ENCODE data around the gene TDP1.
A peak's percentile ranks its signal among the peaks of the same experiment; 100 is the strongest.

The TDP1 gene

GRCh38 chr14:89957376-89957775, 1.6 kb downstream of the TDP1 start:
- H3K36me3 Mint-ChIP-seq, result peaks cover 26 to 35% of the 10 kb centered on the region in 2 donors
- DNase-seq (no peak), ATAC-seq (replicated peaks) (no peak)
- H3K4me3 Mint-ChIP-seq, result peak overlapping the region; percentile 89 to 95
- H3K27me3 Mint-ChIP-seq, result no peaks in the 10 kb centered on the region
- H3K4me1 Mint-ChIP-seq, result peaks cover 30 to 51% of the 10 kb centered on the region in 2 donors
- H3K9me3 Mint-ChIP-seq, result peaks cover 2 to 4% of the 10 kb centered on the region in 2 donors
- H3K27ac Mint-ChIP-seq, result peak overlapping the region; percentile 95

GRCh38 chr14:89957791-89958190, 2.1 kb downstream of the TDP1 start:
- H3K4me1 Mint-ChIP-seq, result peaks cover 30 to 51% of the 10 kb centered on the region in 2 donors
- no peak for ATAC-seq (replicated peaks)

GRCh38 chr14:89958966-89959365, 3.2 kb downstream of the TDP1 start:
- DNase-seq (no peak), ATAC-seq (replicated peaks) (no peak)
- H3K9me3 Mint-ChIP-seq, result peaks cover 2 to 4% of the 10 kb centered on the region in 2 donors
- no peak overlapping the region for H3K4me3 Mint-ChIP-seq
- H3K27ac Mint-ChIP-seq, result no peak overlapping the region
- H3K27me3 Mint-ChIP-seq, result no peaks in the 10 kb centered on the region
- H3K36me3 Mint-ChIP-seq, result peaks cover 40 to 48% of the 10 kb centered on the region in 2 donors
- peaks cover 31 to 52% of the 10 kb centered on the region in 2 donors for H3K4me1 Mint-ChIP-seq

More at GRCh38 chr14:89957791-89958190, 2.1 kb downstream of the TDP1 start:
- Mint-ChIP-seq H3K4me3 (no peak overlapping the region), H3K27me3 (no peaks in the 10 kb centered on the region), H3K36me3 (peaks cover 30 to 39% of the 10 kb centered on the region in 2 donors), H3K27ac (peak overlapping the region; percentile 42), H3K9me3 (peaks cover 2 to 4% of the 10 kb centered on the region in 2 donors)
- no peak for DNase-seq

DNA sequence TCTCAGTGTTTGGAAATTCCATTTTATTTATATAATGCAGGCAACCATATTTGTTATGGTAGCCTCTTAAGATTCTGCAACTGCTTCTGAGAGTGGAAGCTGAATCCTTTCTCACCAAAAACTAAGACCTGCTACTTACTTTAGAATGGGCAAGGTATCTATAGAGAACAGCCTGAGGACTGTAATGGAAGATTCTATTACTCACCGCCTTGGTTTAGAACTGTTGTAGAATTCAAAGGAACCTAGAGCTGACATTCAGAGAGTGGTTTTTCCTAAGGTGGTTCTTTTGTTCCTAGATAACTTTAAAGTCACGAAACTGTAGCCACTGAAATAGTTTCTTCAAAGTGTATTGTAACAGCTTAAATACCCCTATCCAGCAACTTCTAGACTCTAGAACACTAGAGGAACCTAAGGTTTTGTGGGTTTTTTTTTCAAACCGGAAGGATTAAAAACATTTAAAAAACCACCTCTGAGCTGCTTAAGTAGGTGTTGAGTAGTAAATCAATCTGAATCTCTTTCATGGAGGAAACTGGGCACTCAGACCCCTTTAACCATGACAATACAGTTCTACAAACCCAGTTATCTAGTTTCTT, 4.2 kb downstream of the TDP1 start:
- Mint-ChIP-seq H3K9me3 (peaks cover 2 to 4% of the 10 kb centered on the region in 2 donors), H3K4me1 (peaks cover 27 to 52% of the 10 kb centered on the region in 2 donors), H3K27me3 (no peaks in the 10 kb centered on the region), H3K36me3 (peaks cover 46 to 53% of the 10 kb centered on the region in 2 donors), H3K4me3 (no peak overlapping the region), H3K27ac (peak overlapping the region; percentile 9)
- ATAC-seq (replicated peaks) (no peak), DNase-seq (no peak)

DNA sequence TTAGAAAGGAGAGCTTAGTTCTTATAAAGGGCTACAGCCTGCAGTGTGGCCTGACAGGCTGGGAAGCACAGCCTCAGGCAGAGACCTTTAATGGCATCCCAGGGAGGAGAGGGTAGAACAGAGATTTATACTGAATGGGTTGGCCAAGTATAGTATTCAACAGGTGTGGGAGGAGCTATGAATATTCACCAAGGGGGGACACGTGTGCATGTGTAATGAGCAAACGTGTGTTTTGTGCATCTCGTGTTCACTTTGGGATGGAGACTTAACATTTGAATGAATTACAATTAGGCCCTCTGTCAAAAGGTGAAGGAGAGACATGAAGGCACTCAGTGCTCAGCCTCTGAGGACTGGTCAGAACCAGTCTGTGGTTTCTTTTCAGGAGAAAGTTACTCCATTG, 5.2 kb downstream of the TDP1 start:
- Mint-ChIP-seq H3K9me3 (peaks cover 2 to 4% of the 10 kb centered on the region in 2 donors), H3K27ac (no peak overlapping the region), H3K27me3 (no peaks in the 10 kb centered on the region), H3K36me3 (peaks cover 46 to 60% of the 10 kb centered on the region in 2 donors), H3K4me3 (no peak overlapping the region), H3K4me1 (peaks cover 27 to 52% of the 10 kb centered on the region in 2 donors)
- DNase-seq, result no peak
- ATAC-seq (replicated peaks), result no peak

GRCh38 chr14:89963288-89963978, 7.7 kb downstream of the TDP1 start:
- H3K36me3 Mint-ChIP-seq, result peaks cover 42 to 47% of the 10 kb centered on the region in 2 donors
- H3K4me1 Mint-ChIP-seq, result peaks cover 13 to 29% of the 10 kb centered on the region in 2 donors
- H3K4me3 Mint-ChIP-seq, result no peak overlapping the region
- ATAC-seq (replicated peaks) (no peak), DNase-seq (no peak)
- peaks cover 0 to 1% of the 10 kb centered on the region in 2 donors for H3K9me3 Mint-ChIP-seq
- H3K27me3 Mint-ChIP-seq, result no peaks in the 10 kb centered on the region
- H3K27ac Mint-ChIP-seq, result no peak overlapping the region

DNA sequence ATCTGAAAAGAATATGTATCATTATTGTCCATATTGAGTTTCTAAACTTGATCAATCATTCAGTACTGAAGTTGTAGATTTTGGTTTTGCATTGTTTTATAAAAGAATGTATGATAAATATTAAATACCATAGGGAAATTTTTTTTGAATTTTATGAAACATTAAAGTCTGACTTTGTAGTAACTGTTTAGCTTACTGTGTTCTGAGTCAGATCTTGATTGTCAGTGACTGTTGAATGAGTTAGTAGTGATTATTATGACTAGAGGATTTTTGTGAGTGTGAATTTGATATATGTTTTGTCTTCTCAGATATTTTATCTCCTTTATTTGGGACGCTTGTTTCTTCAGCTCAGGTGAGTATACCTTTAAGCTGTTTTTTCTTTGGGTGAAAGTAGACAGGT, 10.1 kb downstream of the TDP1 start:
- H3K27ac Mint-ChIP-seq, result no peak overlapping the region
- H3K9me3 Mint-ChIP-seq, result no peaks in the 10 kb centered on the region
- DNase-seq (no peak), ATAC-seq (replicated peaks) (no peak)
- peaks cover 4 to 19% of the 10 kb centered on the region in 2 donors for H3K4me1 Mint-ChIP-seq
- no peak overlapping the region for H3K4me3 Mint-ChIP-seq
- H3K27me3 Mint-ChIP-seq, result no peaks in the 10 kb centered on the region
- peaks cover 42 to 51% of the 10 kb centered on the region in 2 donors for H3K36me3 Mint-ChIP-seq

DNA sequence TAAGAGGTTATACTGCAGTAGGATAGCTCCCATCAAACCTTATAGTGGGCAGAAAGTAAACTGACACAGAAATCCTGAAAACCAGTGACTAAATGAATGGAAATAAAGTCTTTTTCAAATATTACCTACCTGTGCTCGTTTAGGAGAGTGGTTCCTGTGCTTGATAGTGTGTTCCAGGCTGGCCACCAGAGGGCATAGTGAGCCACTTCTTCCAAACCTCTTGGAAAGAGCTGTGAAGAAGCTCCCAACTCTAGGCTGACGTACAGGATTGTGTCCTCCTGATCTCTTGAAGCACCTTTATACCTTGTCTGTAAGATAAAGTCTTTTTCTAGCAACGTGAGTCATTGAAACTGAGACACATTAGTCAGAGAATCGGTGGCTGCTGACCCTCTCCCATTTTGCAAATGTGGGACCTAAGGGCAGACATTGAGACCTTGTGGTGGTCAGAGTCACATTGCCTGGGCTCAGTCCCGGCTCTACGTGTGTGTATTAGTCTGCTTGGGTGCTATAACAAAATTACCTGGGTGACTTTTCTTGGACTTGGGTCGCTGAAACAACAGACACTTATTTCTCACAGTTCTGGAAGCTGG, 17.6 kb downstream of the TDP1 start:
- Mint-ChIP-seq H3K27me3 (no peaks in the 10 kb centered on the region), H3K9me3 (no peaks in the 10 kb centered on the region), H3K36me3 (peaks cover 24 to 47% of the 10 kb centered on the region in 2 donors), H3K4me3 (no peak overlapping the region), H3K4me1 (no peaks in the 10 kb centered on the region), H3K27ac (no peak overlapping the region)
- peak; percentile 66 to 68 for ATAC-seq (replicated peaks)
- peak; percentile 13 for DNase-seq

DNA sequence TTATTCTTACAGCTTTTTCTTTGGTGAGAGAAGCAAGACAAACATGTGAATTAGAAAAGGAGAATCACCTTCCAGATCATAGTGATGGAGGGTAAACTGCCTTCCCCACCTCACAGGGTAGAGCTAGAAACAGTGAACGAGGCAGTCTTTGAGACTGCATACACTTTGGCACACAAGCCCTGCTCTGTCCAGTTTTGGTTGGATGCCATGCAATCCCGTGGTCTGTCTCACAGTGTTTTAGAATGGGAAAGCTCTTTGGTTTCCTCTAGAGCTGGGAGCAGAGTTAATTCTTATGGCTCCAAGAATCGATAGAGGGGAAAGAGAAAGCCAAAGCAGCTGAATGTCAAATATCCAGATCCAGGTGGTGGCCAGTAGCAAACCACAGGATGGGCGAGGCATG, 21.9 kb downstream of the TDP1 start:
- no peaks in the 10 kb centered on the region for H3K9me3 Mint-ChIP-seq
- ATAC-seq (replicated peaks), result no peak
- peaks cover 22 to 39% of the 10 kb centered on the region in 2 donors for H3K36me3 Mint-ChIP-seq

DNA sequence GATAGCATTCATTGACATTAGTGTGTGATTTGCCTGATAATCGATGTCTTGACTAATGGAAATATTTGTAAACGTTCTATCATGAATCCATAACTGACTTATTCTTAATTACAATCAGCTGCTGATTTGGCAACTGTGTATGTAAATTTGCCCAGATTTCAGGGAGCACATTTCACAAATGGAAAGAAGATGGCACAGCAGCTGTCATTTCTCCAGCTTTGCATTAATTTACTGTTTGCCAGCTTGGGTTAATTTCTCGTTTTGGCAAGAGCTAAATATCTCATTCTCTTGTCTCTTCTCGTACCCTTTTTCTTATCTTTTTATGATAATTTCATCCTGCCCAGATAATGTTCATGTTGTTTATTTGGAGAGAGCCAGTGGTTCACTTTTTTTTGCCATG, 22.9 kb downstream of the TDP1 start:
- peaks cover 27 to 41% of the 10 kb centered on the region in 2 donors for H3K36me3 Mint-ChIP-seq
- H3K27me3 Mint-ChIP-seq, result no peaks in the 10 kb centered on the region
- DNase-seq, result no peak
- ATAC-seq (replicated peaks), result no peak
- no peaks in the 10 kb centered on the region for H3K4me1 Mint-ChIP-seq
- no peak overlapping the region for H3K27ac Mint-ChIP-seq
- H3K9me3 Mint-ChIP-seq, result no peaks in the 10 kb centered on the region
- no peak overlapping the region for H3K4me3 Mint-ChIP-seq

More for the DNA sequence above, 21.9 kb downstream of the TDP1 start:
- Mint-ChIP-seq H3K27me3 (no peaks in the 10 kb centered on the region), H3K4me3 (no peak overlapping the region), H3K27ac (no peak overlapping the region), H3K4me1 (no peaks in the 10 kb centered on the region)
- no peak for DNase-seq

- ATAC-seq (replicated peaks), result no peak
- H3K4me1 Mint-ChIP-seq, result no peaks in the 10 kb centered on the region
- DNase-seq, result no peak
- H3K9me3 Mint-ChIP-seq, result no peaks in the 10 kb centered on the region
- H3K27ac Mint-ChIP-seq, result no peak overlapping the region
- no peak overlapping the region for H3K4me3 Mint-ChIP-seq
- peaks cover 31 to 43% of the 10 kb centered on the region in 2 donors for H3K36me3 Mint-ChIP-seq
- no peaks in the 10 kb centered on the region for H3K27me3 Mint-ChIP-seq
These were observed 27.6 kb downstream of the TDP1 start for GRCh38 chr14:89983375-89983774.

GRCh38 chr14:89986462-89987160, 30.9 kb downstream of the TDP1 start:
- Mint-ChIP-seq H3K9me3 (no peaks in the 10 kb centered on the region), H3K27me3 (no peaks in the 10 kb centered on the region), H3K27ac (no peak overlapping the region), H3K4me3 (no peak overlapping the region), H3K36me3 (peaks cover 34 to 45% of the 10 kb centered on the region in 2 donors), H3K4me1 (no peaks in the 10 kb centered on the region)
- ATAC-seq (replicated peaks) (no peak), DNase-seq (no peak)

GRCh38 chr14:89987161-89987475, 31.4 kb downstream of the TDP1 start:
- Mint-ChIP-seq H3K4me1 (no peaks in the 10 kb centered on the region), H3K9me3 (no peaks in the 10 kb centered on the region), H3K36me3 (peaks cover 30 to 40% of the 10 kb centered on the region in 2 donors), H3K27ac (no peak overlapping the region), H3K4me3 (no peak overlapping the region), H3K27me3 (no peaks in the 10 kb centered on the region)
- DNase-seq, result no peak
- ATAC-seq (replicated peaks), result no peak

- Mint-ChIP-seq H3K27ac (no peak overlapping the region), H3K4me1 (no peaks in the 10 kb centered on the region), H3K4me3 (no peak overlapping the region), H3K36me3 (peaks cover 28 to 36% of the 10 kb centered on the region in 2 donors), H3K9me3 (no peaks in the 10 kb centered on the region), H3K27me3 (no peaks in the 10 kb centered on the region)
- DNase-seq (no peak), ATAC-seq (replicated peaks) (no peak)
These were observed 33.1 kb downstream of the TDP1 start for GRCh38 chr14:89988787-89989186.

All from stimulated activated naive B cell treated with anti-CD40 and anti-IgM and Interleukin-4, amounts not matched to agents 10 μg/mL and 1 μg/mL and 100 μg/mL, for 72 hours (primary cell).